Naive B cell (primary cell): Measurements from ENCODE around the gene RASSF5. TPM values are rescaled to one million over a fixed set of nuclear protein-coding genes. Genes with fewer than 3 reads are reported as not detected.

Experiments used
- ATAC-seq, 2 donors: fragments of 150-1000 bp; cut with Tn5 transposase; 2 replicates each; pipeline ENCODE4 v1.10.0; 2021; ENCODE audit warnings: low read depth in 2 of 2, mild to moderate bottlenecking in 2 of 2, moderate library complexity in 2 of 2
- DNase-seq: peaks from one replicate; pipeline ENCODE4 v3.0.0; 2022
- H3K27ac Mint-ChIP-seq, 6 donors: one replicate each; pipeline ENCODE4 v1.8.0; 2020 to 2022; ENCODE audit warnings: mild to moderate bottlenecking in 6 of 6, mixed read lengths in 6 of 6, moderate library complexity in 5 of 6, inconsistent platforms in 2 of 6
- H3K27me3 Mint-ChIP-seq, 3 donors: one replicate each; pipeline ENCODE4 v1.8.0; 2021 to 2022; ENCODE audit warnings: mixed read lengths in 3 of 3, mild to moderate bottlenecking in 1 of 3
- H3K36me3 Mint-ChIP-seq, 2 donors: one replicate each; pipeline ENCODE4 v1.8.0; 2020 to 2022; ENCODE audit warnings: mixed read lengths in 2 of 2, inconsistent platforms in 1 of 2, mild to moderate bottlenecking in 1 of 2
- H3K4me1 Mint-ChIP-seq, 3 donors: one replicate each; pipeline ENCODE4 v1.8.0; 2020 to 2022; ENCODE audit warnings: mixed read lengths in 3 of 3, inconsistent platforms in 1 of 3, mild to moderate bottlenecking in 1 of 3, moderate library complexity in 1 of 3
- H3K4me3 Mint-ChIP-seq, 8 donors: one replicate each; pipeline ENCODE4 v1.8.0; 2020 to 2022; ENCODE audit warnings: mild to moderate bottlenecking in 8 of 8, mixed read lengths in 8 of 8, moderate library complexity in 8 of 8, inconsistent platforms in 2 of 8
- H3K9me3 Mint-ChIP-seq, 7 donors: one replicate each; pipeline ENCODE4 v1.8.0; 2020 to 2022; ENCODE audit warnings: mixed read lengths in 7 of 7, mild to moderate bottlenecking in 5 of 7, inconsistent platforms in 2 of 7, moderate library complexity in 1 of 7
- polyA plus RNA-seq, 6 donors: library from polyadenylated mRNA; unstranded; fragments of 300-500 nt; fragmentation: Illumina TruSeq; gene quantifications; one replicate each; pipeline ENCODE4 v1.2.3, GENCODE V29; 2021; ENCODE audit warnings: low read depth in 6 of 6

Gene RASSF5
- polyA plus RNA-seq, 6 donors from 2014 or later, result 116 to 166 (median 146) TPM

DNA sequence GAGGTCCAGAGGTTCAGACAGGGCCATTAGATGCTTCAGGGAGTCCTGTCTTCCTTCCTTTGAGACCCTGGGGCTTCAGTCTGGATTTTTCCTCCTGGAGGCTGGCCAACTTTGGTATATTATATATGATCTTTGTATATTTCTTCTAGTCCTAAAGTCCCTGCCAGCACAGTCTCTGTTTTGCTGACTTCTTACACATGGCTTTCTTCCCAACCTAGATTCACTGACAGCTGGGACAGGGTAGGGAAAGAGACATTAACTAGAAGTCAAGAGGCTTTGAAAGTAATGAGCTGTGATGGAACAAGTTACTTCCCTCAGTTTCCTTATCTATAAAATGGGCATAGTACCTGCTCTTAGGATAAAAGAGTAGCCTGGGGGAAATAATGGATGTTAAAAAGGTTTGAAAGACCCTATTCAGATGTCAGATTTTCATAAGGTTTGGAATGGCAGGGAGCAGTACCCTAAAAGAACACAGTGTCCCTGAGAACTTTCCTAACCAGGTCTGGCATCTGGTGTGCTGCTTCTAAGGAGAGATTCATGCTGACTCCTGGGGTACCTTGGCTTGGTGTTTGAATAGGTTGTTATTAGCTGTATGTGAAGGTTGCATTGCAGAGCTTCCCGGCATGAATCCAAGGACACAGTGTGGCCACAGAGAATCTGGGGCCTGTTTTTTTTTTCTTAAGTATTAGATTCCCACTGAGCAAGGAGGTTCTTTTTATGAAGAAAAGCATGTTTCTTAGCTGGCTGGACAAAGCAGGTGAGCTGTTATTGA is 47.6 kb downstream of the RASSF5 start:
- Mint-ChIP-seq H3K4me1 (peaks cover 35 to 52% (median 44%) of the 10 kb centered on the region in 3 donors), H3K27ac (peak overlapping the region; percentile 76 to 99 (median 94)), H3K4me3 (peak overlapping the region in 6 of 8 donors; percentile 35 to 100 (median 98)), H3K27me3 (no peaks in the 10 kb centered on the region), H3K9me3 (no peaks in the 10 kb centered on the region), H3K36me3 (no peaks in the 10 kb centered on the region)
- ATAC-seq, result no peak
- no peak for DNase-seq

DNA sequence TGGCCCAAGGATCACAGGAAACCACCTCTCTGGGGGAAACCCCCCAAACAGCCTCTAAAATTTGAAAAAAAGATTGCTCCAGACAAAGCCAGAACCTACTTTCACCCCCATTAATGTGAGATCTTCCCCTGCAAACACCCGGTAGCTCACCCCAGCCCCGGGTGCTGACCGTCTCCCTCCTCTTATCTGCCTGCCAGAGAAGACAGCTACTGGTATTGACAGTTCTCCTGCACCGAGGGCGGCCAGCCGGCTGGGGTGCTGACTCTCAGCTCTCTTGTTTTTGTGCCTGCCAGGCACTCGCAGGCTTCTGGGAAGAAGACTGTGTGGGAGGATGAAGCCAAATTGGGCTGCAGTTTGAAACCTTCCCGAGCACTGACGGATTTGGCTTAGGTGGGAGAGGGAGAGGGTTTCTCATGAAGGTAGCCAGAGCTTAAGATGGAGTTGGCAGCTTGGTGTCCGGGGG is 48.2 kb downstream of the RASSF5 start:
- peak overlapping the region; percentile 76 to 99 (median 94) for H3K27ac Mint-ChIP-seq
- ATAC-seq, result peak; percentile 8 to 13
- peak overlapping the region in 7 of 8 donors; percentile 47 to 100 (median 98) for H3K4me3 Mint-ChIP-seq
- no peaks in the 10 kb centered on the region for H3K27me3 Mint-ChIP-seq
- no peaks in the 10 kb centered on the region for H3K36me3 Mint-ChIP-seq
- peaks cover 39 to 58% (median 50%) of the 10 kb centered on the region in 3 donors for H3K4me1 Mint-ChIP-seq
- H3K9me3 Mint-ChIP-seq, result no peaks in the 10 kb centered on the region
- DNase-seq, result peak; percentile 49

- no peaks in the 10 kb centered on the region for H3K9me3 Mint-ChIP-seq
- H3K4me1 Mint-ChIP-seq, result peaks cover 39 to 65% (median 57%) of the 10 kb centered on the region in 3 donors
- H3K27me3 Mint-ChIP-seq, result no peaks in the 10 kb centered on the region
- ATAC-seq, result no peak
- H3K36me3 Mint-ChIP-seq, result no peaks in the 10 kb centered on the region
- no peak for DNase-seq
- H3K4me3 Mint-ChIP-seq, result peak overlapping the region; percentile 94 to 100 (median 98)
- peak overlapping the region; percentile 84 to 99 (median 96) for H3K27ac Mint-ChIP-seq
These were observed 48.9 kb downstream of the RASSF5 start for GRCh38 chr1:206556047-206556749.

DNA sequence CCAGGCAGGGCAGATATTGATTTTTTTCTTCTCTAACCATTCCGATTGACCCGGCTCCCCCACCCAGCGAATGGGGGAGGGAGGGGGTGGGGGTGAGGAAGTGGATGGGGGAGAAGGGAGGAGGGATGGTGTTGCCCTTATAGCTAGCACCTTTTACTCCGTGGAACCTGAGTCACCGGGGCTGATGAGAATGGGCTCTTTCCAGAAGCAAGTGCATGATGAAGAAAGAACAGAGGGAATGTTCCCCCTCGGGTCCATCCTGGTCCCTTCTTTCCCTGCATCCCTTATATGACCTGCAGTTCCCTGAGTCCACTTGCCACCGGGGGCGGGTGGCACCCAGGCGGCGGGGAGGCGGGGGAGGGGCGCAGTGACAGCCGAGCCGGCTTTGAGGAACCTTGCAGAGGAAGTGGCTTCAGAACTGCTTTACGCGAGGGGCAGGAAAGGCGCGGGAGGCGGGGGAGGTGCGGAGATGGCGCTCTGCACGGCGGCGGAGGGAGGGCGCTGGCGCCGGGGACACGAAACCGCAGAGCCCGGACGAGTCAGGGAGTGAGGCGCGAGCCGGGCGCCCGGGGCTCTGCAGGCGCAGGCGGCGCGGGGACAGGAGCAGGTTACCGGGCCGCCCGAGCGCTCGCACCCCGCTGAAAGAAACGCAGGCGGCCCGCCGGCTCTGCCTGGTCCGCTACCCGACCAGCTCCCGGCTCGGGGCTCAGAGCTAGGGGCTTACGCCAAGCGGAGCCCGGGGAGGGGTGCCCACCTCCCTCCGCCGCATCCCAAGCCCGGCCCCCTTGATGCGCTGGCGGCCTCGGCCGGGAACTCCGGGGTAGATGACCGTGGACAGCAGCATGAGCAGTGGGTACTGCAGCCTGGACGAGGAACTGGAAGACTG is 49.7 kb downstream of the RASSF5 start:
- Mint-ChIP-seq H3K27me3 (no peaks in the 10 kb centered on the region), H3K36me3 (no peaks in the 10 kb centered on the region), H3K4me1 (peaks cover 40 to 69% (median 58%) of the 10 kb centered on the region in 3 donors), H3K27ac (peak overlapping the region; percentile 98 to 99 (median 99)), H3K4me3 (peak overlapping the region; percentile 98 to 100 (median 99)), H3K9me3 (no peaks in the 10 kb centered on the region)
- peak; percentile 75 to 80 for ATAC-seq
- DNase-seq, result peak; percentile 93

DNA sequence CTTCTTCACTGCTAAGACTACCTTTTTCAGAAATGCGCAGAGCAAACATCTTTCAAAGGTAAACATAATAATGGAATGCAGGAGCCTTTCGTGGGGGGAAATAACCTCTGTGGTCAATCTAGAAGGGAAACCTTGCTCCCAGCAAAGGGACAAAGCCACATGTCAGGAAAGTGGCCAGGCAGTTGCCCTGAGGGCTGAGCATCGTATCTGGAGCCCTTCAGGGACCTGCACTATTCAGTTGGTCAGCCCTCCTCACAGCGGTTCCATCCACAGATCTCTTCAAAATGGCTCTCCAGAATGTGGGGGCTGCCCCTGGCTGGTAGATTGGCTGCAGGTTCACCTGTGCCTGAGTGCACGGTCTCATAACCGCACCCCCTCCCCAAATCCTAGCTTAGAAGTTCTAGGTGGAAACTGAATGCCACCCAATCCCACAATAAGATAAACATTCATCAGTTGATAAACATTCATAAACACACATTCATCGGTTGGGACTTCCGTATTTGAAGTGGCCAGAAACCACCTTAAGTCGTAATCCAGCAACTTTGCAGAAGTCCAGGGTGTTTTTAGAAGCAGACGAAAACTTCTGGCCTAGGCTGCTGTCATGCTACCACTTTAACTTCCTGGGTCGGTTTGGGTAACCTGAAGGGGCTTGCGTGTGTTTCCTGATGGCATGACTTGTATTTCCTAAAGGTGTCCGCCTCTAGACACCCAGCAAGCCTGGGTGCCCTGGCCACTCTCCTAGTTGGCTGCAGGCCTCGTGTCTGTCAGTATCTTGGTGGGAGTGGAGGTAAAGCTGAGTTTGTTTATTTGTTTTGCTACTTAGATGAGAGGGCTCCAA is 50.5 kb downstream of the RASSF5 start:
- DNase-seq, result peak; percentile 73
- peaks cover 43 to 73% (median 61%) of the 10 kb centered on the region in 3 donors for H3K4me1 Mint-ChIP-seq
- peaks cover 0 to 3% of the 10 kb centered on the region in 2 donors for H3K36me3 Mint-ChIP-seq
- H3K9me3 Mint-ChIP-seq, result no peaks in the 10 kb centered on the region
- peak overlapping the region; percentile 98 to 100 (median 99) for H3K4me3 Mint-ChIP-seq
- peak overlapping the region; percentile 98 to 99 (median 99) for H3K27ac Mint-ChIP-seq
- peak; percentile 44 to 49 for ATAC-seq
- no peaks in the 10 kb centered on the region for H3K27me3 Mint-ChIP-seq

DNA sequence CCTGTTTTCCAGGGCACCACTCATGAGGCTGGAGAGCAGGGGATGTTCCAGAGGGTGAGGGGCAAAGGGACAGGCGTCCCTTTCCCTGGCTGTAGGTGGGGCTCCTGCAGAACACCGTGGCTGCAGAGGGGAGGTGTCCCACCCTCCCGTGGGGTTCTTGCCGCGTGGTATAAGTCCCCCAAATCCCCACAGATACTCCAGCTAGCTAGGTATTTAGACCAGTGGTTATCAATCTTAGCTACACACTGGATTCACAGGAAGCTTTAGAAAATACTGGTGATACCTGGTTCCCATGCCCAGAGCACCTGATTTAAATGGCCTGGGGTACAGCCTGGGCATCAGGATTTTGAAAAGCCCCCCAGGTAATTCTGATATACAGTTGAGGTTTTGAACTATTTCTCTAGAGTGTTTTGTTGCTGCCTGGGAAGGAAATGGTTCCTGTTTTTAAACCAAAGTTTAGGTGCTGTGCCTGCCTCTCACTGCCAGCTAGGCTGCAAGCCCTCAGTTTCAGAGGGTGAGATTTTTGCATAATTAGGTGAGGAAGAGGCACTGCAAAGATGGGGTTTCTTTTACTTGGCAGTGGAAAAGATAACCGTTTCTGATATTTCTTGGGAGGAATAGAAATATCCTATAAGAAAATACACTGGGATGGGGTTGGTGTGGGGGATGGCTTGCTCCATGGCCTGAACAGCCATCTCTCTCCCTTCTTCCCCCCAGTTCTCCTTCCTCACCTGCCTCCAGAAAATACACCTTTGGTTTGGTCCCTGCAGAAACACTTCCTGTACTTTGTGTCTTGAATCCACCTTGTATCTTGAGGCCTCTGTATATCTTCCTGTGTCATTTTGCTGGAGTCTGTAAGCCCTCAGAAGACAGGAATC is 51.7 kb downstream of the RASSF5 start:
- Mint-ChIP-seq H3K4me1 (peaks cover 49 to 85% (median 72%) of the 10 kb centered on the region in 3 donors), H3K9me3 (no peaks in the 10 kb centered on the region), H3K36me3 (peaks cover 2 to 7% of the 10 kb centered on the region in 2 donors), H3K4me3 (peak overlapping the region; percentile 98 to 100 (median 99)), H3K27me3 (no peaks in the 10 kb centered on the region), H3K27ac (peak overlapping the region; percentile 57 to 99 (median 99))
- ATAC-seq, result peak; percentile 20 to 24
- DNase-seq, result peak; percentile 54

DNA sequence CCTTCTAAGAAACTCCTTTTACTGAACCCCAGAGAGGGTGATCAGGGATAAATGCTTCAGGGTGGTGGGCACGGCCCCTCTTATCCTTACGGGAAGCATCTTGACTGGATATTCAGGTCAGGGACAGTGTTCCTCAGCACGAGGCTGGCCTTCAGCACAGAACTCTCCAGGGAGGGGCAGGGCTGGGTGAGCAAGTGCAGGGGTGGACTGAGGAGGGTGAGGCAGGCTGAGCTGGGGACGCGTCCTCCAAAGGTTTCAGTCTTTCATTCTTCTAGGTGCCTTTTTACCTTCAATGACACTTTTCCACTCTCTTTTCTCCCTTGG is 52.3 kb downstream of the RASSF5 start:
- peaks cover 8 to 10% of the 10 kb centered on the region in 2 donors for H3K36me3 Mint-ChIP-seq
- no peaks in the 10 kb centered on the region for H3K9me3 Mint-ChIP-seq
- no peaks in the 10 kb centered on the region for H3K27me3 Mint-ChIP-seq
- ATAC-seq, result no peak
- H3K4me1 Mint-ChIP-seq, result peaks cover 55 to 89% (median 78%) of the 10 kb centered on the region in 3 donors
- DNase-seq, result no peak
- H3K4me3 Mint-ChIP-seq, result peak overlapping the region; percentile 98 to 100 (median 99)
- peak overlapping the region; percentile 86 to 99 (median 99) for H3K27ac Mint-ChIP-seq

DNA sequence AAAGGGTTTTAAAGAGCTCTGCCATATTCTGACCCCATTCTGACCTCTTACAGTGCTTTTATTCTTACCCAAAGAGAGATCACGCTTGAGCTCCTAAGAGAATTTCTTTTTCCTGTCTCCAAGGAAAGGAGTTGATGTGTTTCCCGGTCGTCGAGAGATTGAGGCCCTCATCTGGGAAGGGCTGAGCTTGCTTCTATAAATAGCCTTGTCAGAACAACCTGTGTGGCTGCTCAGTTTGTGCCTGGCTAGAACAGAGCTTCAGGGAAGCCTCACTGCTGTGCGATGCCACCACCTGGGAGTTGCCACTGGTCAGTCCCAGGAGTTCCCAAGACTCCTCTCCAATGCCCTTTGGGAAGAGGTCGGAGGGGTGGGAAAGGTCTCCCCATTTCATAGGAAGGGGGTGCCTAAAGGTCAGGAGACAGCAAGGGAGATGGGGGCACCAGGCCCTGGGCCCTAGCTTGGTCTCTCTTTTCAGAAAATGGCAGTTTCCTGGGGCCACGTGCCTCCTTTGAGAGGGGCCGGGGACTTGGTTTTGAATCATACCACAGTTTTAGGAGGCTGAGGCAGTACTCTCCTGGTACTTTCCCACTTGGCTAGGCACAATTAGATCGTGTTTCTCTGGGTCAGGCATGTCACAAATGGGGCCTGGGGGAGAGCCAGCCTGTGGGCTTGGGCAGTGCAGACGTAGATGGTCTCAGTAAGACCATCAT is 52.8 kb downstream of the RASSF5 start:
- Mint-ChIP-seq H3K27me3 (no peaks in the 10 kb centered on the region), H3K36me3 (peaks cover 10 to 14% of the 10 kb centered on the region in 2 donors), H3K9me3 (no peaks in the 10 kb centered on the region), H3K4me1 (peaks cover 60 to 89% (median 79%) of the 10 kb centered on the region in 3 donors), H3K27ac (peak overlapping the region; percentile 86 to 99 (median 98)), H3K4me3 (peak overlapping the region; percentile 98 to 100 (median 99))
- no peak for ATAC-seq
- DNase-seq, result no peak

- DNase-seq (no peak), ATAC-seq (peak; percentile 3 to 6)
- no peaks in the 10 kb centered on the region for H3K9me3 Mint-ChIP-seq
- peak overlapping the region; percentile 88 to 98 (median 92) for H3K27ac Mint-ChIP-seq
- H3K36me3 Mint-ChIP-seq, result peaks cover 15 to 18% of the 10 kb centered on the region in 2 donors
- no peaks in the 10 kb centered on the region for H3K27me3 Mint-ChIP-seq
- peak overlapping the region; percentile 54 to 87 (median 72) for H3K4me3 Mint-ChIP-seq
- peaks cover 72 to 96% (median 88%) of the 10 kb centered on the region in 3 donors for H3K4me1 Mint-ChIP-seq
These were observed 56.3 kb downstream of the RASSF5 start for GRCh38 chr1:206563367-206564207.

DNA sequence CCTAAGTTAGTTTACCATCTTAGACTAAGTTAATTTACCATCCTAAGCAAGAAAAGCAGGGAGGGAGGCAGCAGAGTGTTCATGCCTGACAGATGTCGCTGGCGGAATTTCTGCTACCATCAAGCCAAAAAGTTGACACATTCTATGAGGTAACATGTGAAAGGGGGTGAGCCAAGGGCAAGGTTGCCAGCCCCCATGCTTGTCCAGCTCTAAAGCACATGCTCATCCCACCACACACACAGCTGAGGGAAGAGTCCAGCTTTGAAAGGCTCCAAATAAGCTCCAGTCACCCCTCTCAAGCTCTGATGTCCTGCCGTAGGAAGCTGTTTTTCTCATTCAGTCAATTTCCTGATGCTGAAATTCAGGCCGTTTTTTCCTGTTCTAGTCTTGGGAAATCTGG is 58.7 kb downstream of the RASSF5 start:
- Mint-ChIP-seq H3K4me1 (peaks cover 65 to 93% (median 91%) of the 10 kb centered on the region in 3 donors), H3K9me3 (no peaks in the 10 kb centered on the region), H3K27me3 (no peaks in the 10 kb centered on the region), H3K27ac (peak overlapping the region in 5 of 6 donors; percentile 22 to 98 (median 75)), H3K36me3 (peaks cover 15 to 18% of the 10 kb centered on the region in 2 donors), H3K4me3 (peak overlapping the region in 3 of 8 donors; percentile 16 to 55 (median 51))
- no peak for ATAC-seq
- no peak for DNase-seq
